ENCODE measurements around the gene C16orf74.

- TF ChIP-seq CTCF (IDR thresholded peaks at IDR 0.05) (no peak), POLR2AphosphoS5 (IDR thresholded peaks at IDR 0.05) (no peak), POLR2A (IDR thresholded peaks at IDR 0.05) (no peak), EP300 (IDR thresholded peaks at IDR 0.05) (no peak)
These were observed 14.9 kb upstream of the C16orf74 start for GRCh38 chr16:85765767-85766166.

Measured in gastroesophageal sphincter (tissue), 3 donors.